ENCODE results near the gene PAQR9. TPM values are rescaled to one million over a fixed set of nuclear protein-coding genes. Genes with fewer than 3 reads are reported as not detected.
A peak's percentile ranks its signal among the peaks of the same experiment; 100 is the strongest.

Gene PAQR9
- total and polyA plus RNA-seq, 11 donors = 5.0 to 20.5 (median 13.8) TPM

DNA sequence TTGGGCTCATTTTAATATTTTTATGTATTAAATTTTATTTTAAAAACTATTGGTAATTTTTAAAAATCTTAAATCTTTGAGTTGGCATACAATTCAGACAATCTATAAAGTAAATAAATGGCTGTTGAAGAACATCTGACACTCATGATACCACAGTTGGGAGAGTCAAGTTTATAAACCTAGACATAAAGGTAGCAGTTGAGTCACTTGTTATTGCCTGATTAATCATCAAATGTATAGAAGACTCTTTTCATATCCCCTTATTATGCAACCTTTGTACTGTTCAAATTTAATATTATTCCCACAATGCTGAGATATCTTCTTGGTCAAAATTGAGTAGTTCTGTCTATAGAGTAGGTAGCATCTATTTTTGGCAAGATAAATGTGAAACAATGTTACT is 19.6 kb downstream of the PAQR9 start:
- Histone ChIP-seq H3K27ac (no peak overlapping the region), H3K27me3 (peaks cover 0 to 11% (median 3%) of the 10 kb centered on the region in 9 donors), H3K36me3 (no peaks in the 10 kb centered on the region), H3K4me3 (peak overlapping the region in 1 of 12 donors; percentile 27), H3K9me3 (no peaks in the 10 kb centered on the region), H3K4me1 (peaks cover 0 to 10% (median 0%) of the 10 kb centered on the region in 12 donors)
- intact Hi-C loops (cut with DNase I) = no loop called here
- no peak for DNase-seq
- TF ChIP-seq, protein P1, sequence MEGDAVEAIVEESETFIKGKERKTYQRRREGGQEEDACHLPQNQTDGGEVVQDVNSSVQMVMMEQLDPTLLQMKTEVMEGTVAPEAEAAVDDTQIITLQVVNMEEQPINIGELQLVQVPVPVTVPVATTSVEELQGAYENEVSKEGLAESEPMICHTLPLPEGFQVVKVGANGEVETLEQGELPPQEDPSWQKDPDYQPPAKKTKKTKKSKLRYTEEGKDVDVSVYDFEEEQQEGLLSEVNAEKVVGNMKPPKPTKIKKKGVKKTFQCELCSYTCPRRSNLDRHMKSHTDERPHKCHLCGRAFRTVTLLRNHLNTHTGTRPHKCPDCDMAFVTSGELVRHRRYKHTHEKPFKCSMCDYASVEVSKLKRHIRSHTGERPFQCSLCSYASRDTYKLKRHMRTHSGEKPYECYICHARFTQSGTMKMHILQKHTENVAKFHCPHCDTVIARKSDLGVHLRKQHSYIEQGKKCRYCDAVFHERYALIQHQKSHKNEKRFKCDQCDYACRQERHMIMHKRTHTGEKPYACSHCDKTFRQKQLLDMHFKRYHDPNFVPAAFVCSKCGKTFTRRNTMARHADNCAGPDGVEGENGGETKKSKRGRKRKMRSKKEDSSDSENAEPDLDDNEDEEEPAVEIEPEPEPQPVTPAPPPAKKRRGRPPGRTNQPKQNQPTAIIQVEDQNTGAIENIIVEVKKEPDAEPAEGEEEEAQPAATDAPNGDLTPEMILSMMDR (IDR thresholded peaks at IDR 0.05) = no peak
- ATAC-seq = no peak

DNA sequence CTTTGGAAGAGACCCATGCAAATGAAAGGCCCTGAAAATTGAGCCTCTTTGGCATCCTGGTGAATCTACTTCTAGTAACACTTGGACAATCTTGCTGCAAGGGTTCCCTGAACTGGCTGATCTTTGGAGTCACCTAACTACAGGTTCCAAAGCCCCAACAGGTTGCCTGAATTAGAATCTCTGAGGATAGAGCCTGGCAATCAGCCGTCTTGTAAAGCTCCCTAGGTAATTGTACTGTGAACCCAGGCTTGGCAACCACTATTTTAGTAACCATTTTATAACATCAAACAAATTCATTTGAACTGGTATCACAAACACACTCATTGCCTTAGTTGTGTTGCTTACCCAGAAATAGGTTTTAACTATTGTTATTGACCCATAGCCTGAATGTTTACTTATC is 20.1 kb downstream of the PAQR9 start:
- WGBS, 4 donors = 67 to 100% (median 89%) methylated on average over 1 of the region's 1 CpG
- DNase-seq = no peak
- Histone ChIP-seq H3K4me1 (peaks cover 0 to 10% (median 0%) of the 10 kb centered on the region in 12 donors), H3K27me3 (peaks cover 0 to 11% (median 3%) of the 10 kb centered on the region in 9 donors), H3K36me3 (no peaks in the 10 kb centered on the region), H3K27ac (no peak overlapping the region), H3K4me3 (no peak overlapping the region), H3K9me3 (no peaks in the 10 kb centered on the region)
- TF ChIP-seq POLR2A (IDR thresholded peaks at IDR 0.05) = no peak
- TF ChIP-seq, protein P1 (IDR thresholded peaks at IDR 0.05) = no peak
- intact Hi-C loops (cut with DNase I) = no loop called here
- ATAC-seq = no peak

DNA sequence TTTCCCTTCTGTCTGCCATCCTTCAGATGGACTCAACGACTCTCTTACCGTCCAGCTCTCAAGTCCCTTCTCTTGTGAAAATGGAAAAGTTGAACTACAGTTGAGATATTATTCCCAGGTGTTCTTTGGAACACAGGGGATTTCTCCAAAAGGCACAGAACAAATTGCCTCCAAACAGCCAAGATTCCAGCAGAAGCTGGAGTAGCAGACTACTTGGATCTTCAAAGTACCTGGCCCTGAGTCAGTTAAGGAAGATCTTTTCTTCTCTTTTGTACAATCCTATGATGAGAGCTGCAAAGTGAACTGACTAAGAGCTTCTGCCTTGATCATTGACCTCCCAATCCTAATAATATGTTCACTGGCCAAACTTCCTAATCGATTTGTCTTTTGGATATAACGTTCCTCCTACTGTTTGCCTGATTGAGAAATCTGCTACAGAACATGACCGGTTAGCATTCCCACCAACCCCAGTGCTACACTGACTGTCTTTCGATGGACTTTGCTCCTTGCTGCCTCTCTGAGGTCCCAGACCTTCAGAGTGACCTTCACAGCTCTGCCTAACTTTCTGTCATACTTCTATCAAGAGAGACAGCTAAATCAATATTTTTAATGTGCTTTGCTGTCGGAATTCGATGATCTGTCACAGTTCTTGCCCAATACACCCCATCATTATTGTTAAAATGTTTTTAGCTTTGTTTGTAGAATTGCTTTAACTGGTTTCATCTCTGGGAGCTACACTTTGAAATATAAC is 21.9 kb downstream of the PAQR9 start:
- Histone ChIP-seq H3K27me3 (peaks cover 0 to 1% (median 0%) of the 10 kb centered on the region in 9 donors), H3K4me1 (peaks cover 0 to 10% (median 0%) of the 10 kb centered on the region in 12 donors), H3K9me3 (no peaks in the 10 kb centered on the region), H3K36me3 (no peaks in the 10 kb centered on the region), H3K27ac (no peak overlapping the region), H3K4me3 (no peak overlapping the region)
- TF ChIP-seq, protein P1 (IDR thresholded peaks at IDR 0.05) = no peak
- no peak for TF ChIP-seq POLR2A (IDR thresholded peaks at IDR 0.05)
- intact Hi-C loops (cut with DNase I) = no loop called here
- WGBS, 4 donors = 77 to 91% (median 86%) methylated on average over 8 of the region's 8 CpGs
- DNase-seq (no peak), ATAC-seq (no peak)

DNA sequence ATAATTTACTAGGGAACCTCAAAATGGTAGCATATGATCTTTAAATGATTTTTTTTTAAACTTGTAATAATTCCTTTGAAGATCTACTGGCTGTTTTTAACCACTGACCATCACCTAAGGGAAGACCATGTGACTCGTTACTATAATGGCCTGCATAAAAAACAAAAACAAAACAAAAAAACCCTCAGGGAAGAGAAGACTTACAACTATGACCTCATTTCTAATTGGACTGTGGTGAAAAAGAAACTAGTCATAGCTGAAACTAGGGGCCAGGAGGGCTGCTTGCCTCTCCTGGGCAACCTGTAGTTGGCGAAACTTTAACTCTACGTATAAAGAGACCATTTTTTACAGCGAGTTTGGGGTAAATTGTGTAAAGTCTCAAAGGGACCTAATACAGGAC is 23.0 kb downstream of the PAQR9 start:
- no peak for ATAC-seq
- Histone ChIP-seq H3K27me3 (no peaks in the 10 kb centered on the region), H3K4me1 (peaks cover 0 to 10% (median 0%) of the 10 kb centered on the region in 12 donors), H3K4me3 (no peak overlapping the region), H3K9me3 (no peaks in the 10 kb centered on the region), H3K27ac (no peak overlapping the region), H3K36me3 (no peaks in the 10 kb centered on the region)
- TF ChIP-seq, protein P1 (IDR thresholded peaks at IDR 0.05) = no peak
- no peak for TF ChIP-seq POLR2A (IDR thresholded peaks at IDR 0.05)
- no peak for DNase-seq
- intact Hi-C loops (cut with DNase I) = no loop called here
- 68 to 88% (median 81%) methylated on average over 4 of the region's 4 CpGs for WGBS, 4 donors

Data from heart left ventricle (tissue), 16 donors.